AG09309 (cell line): ENCODE data around the gene REM2.

Experiments
- DNase-seq: peaks from one replicate; pipeline ENCODE4 v3.0.0-alpha.2; 2010; ENCODE audit warnings: low read depth
- H3K4me3 ChIP-seq: 2 replicates; pipeline ENCODE4 v1.5.1; 2011; ENCODE audit warnings: mild to moderate bottlenecking, low read depth, low read length, moderate library complexity; ENCODE audit not compliant: control insufficient read depth
- CTCF ChIP-seq: IDR thresholded peaks from 2 replicates; pipeline ENCODE4 v1.5.1; 2011; ENCODE audit warnings: mild to moderate bottlenecking, low read depth, low read length, inconsistent platforms; ENCODE audit not compliant: insufficient read depth, control insufficient read depth; ENCODE audit errors: missing control alignments

REM2 gene

GRCh38 chr14:22926316-22926715 is 43.3 kb downstream of the REM2 start:
- H3K4me3 ChIP-seq, result no peak overlapping the region
- no peak for DNase-seq
- TF ChIP-seq CTCF, result no peak

GRCh38 chr14:22928237-22929103 is 45.4 kb downstream of the REM2 start:
- TF ChIP-seq CTCF, result no peak
- no peak for DNase-seq

GRCh38 chr14:22929104-22929960 is 46.3 kb downstream of the REM2 start, which contains the start of gene PRMT5:
Gene PRMT5 (minus strand): TSS chr14:22929376. CDS start chr14:22929361, 15 bp downstream.
- DNase-seq, result peak; percentile 99
- TF ChIP-seq CTCF, result no peak
- H3K4me3 ChIP-seq, result peak within 1 kb of the TSS; percentile 95

More at GRCh38 chr14:22928237-22929103, 45.4 kb downstream of the REM2 start:
- H3K4me3 ChIP-seq, result peak overlapping the region; percentile 95

- no peak for TF ChIP-seq CTCF
- DNase-seq, result no peak
- H3K4me3 ChIP-seq, result peak overlapping the region; percentile 47
These were observed 46.9 kb downstream of the REM2 start for GRCh38 chr14:22929961-22930364.

- no peak for DNase-seq
- H3K4me3 ChIP-seq, result no peak overlapping the region
- TF ChIP-seq CTCF, result no peak
These were observed 49.1 kb downstream of the REM2 start for GRCh38 chr14:22932146-22932545.

GRCh38 chr14:22935156-22935555 is 52.1 kb downstream of the REM2 start:
- H3K4me3 ChIP-seq, result no peak overlapping the region
- no peak for DNase-seq
- TF ChIP-seq CTCF, result no peak
